Nephron (organoid): ENCODE measurements around the gene RASD1.

Experiments used
- H3K27ac Mint-ChIP-seq, 3 experiments: 2 replicates each; pipeline ENCODE4 v1.8.0; 2020; ENCODE audit warnings: mixed read lengths in 3 of 3, mild to moderate bottlenecking in 2 of 3, moderate library complexity in 1 of 3
- H3K27me3 Mint-ChIP-seq: 2 replicates; pipeline ENCODE4 v1.8.0; 2021; ENCODE audit warnings: low read depth, mild to moderate bottlenecking, moderate library complexity, mixed read lengths
- H3K36me3 Mint-ChIP-seq: 2 replicates; pipeline ENCODE4 v1.8.0; 2020; ENCODE audit warnings: low read depth, mixed read lengths
- H3K4me1 Mint-ChIP-seq: 2 replicates; pipeline ENCODE4 v1.8.0; 2020; ENCODE audit warnings: mixed read lengths
- H3K4me3 Mint-ChIP-seq, 3 experiments: 2 replicates each; pipeline ENCODE4 v1.8.0; 2020; ENCODE audit warnings: mild to moderate bottlenecking in 3 of 3, mixed read lengths in 3 of 3, moderate library complexity in 2 of 3
- H3K9me3 Mint-ChIP-seq: 2 replicates; pipeline ENCODE4 v1.8.0; 2020; ENCODE audit warnings: mixed read lengths
- TF ChIP-seq, protein P1 (sequence below), 3 experiments: fragments of 200-600 bp; sonication (generic); IDR thresholded peaks; one replicate each; pipeline ENCODE4 v1.5.0; 2021; ENCODE audit warnings: antibody characterized with exemption in 3 of 3; ENCODE audit not compliant: unreplicated experiment in 3 of 3

Gene RASD1

GRCh38 chr17:17536702-17537101 lies 40.5 kb upstream of the RASD1 start:
- Mint-ChIP-seq H3K27ac (no peak overlapping the region), H3K36me3 (no peaks in the 10 kb centered on the region), H3K27me3 (no peaks in the 10 kb centered on the region)

DNA sequence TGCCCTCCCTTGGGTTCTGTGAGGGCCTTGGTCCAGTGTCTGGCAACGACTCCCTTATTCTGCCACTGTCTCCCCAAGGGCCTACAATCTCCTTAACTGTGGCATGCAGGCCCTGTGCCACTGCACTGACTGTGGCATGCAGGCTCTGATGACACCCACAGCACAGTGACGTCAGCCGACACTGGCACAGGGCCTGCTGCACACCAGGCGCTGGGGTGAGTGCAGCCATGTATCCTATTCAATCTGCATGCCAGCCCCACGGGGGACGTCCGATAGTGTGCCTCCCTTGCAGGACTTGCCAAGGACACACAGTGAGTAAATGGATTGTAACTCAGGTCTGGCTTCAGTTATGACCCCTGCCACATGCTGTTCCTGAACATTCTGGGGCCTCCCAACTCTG lies 39.8 kb upstream of the RASD1 start:
- no peaks in the 10 kb centered on the region for H3K27me3 Mint-ChIP-seq
- H3K4me3 Mint-ChIP-seq, result no peak overlapping the region
- H3K36me3 Mint-ChIP-seq, result no peaks in the 10 kb centered on the region
- H3K4me1 Mint-ChIP-seq, result peaks cover 20% of the 10 kb centered on the region
- TF ChIP-seq, protein P1, sequence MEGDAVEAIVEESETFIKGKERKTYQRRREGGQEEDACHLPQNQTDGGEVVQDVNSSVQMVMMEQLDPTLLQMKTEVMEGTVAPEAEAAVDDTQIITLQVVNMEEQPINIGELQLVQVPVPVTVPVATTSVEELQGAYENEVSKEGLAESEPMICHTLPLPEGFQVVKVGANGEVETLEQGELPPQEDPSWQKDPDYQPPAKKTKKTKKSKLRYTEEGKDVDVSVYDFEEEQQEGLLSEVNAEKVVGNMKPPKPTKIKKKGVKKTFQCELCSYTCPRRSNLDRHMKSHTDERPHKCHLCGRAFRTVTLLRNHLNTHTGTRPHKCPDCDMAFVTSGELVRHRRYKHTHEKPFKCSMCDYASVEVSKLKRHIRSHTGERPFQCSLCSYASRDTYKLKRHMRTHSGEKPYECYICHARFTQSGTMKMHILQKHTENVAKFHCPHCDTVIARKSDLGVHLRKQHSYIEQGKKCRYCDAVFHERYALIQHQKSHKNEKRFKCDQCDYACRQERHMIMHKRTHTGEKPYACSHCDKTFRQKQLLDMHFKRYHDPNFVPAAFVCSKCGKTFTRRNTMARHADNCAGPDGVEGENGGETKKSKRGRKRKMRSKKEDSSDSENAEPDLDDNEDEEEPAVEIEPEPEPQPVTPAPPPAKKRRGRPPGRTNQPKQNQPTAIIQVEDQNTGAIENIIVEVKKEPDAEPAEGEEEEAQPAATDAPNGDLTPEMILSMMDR (IDR thresholded peaks at IDR 0.05; ENCODE audit: unreplicated experiment in 3 of 3), result no peak
- no peak overlapping the region for H3K27ac Mint-ChIP-seq
- peaks cover 3% of the 10 kb centered on the region for H3K9me3 Mint-ChIP-seq

More at GRCh38 chr17:17536702-17537101, 40.5 kb upstream of the RASD1 start:
- H3K9me3 Mint-ChIP-seq, result peaks cover 3% of the 10 kb centered on the region
- TF ChIP-seq, protein P1 (IDR thresholded peaks at IDR 0.05; ENCODE audit: unreplicated experiment in 3 of 3), result no peak
- peaks cover 24% of the 10 kb centered on the region for H3K4me1 Mint-ChIP-seq
- H3K4me3 Mint-ChIP-seq, result no peak overlapping the region

GRCh38 chr17:17533901-17534441 lies 37.8 kb upstream of the RASD1 start:
- H3K27ac Mint-ChIP-seq, result no peak overlapping the region

GRCh38 chr17:17532991-17533390 lies 36.8 kb upstream of the RASD1 start:
- no peak overlapping the region for H3K27ac Mint-ChIP-seq
- no peak overlapping the region for H3K4me3 Mint-ChIP-seq
- TF ChIP-seq, protein P1 (IDR thresholded peaks at IDR 0.05; ENCODE audit: unreplicated experiment in 3 of 3), result no peak
- H3K36me3 Mint-ChIP-seq, result no peaks in the 10 kb centered on the region
- H3K27me3 Mint-ChIP-seq, result no peaks in the 10 kb centered on the region
- H3K9me3 Mint-ChIP-seq, result peaks cover 3% of the 10 kb centered on the region
- H3K4me1 Mint-ChIP-seq, result peaks cover 3% of the 10 kb centered on the region

More at GRCh38 chr17:17533901-17534441, 37.8 kb upstream of the RASD1 start:
- Mint-ChIP-seq H3K27me3 (no peaks in the 10 kb centered on the region), H3K36me3 (no peaks in the 10 kb centered on the region), H3K4me3 (no peak overlapping the region), H3K4me1 (peaks cover 6% of the 10 kb centered on the region), H3K9me3 (peaks cover 3% of the 10 kb centered on the region)
- TF ChIP-seq, protein P1 (IDR thresholded peaks at IDR 0.05; ENCODE audit: unreplicated experiment in 3 of 3), result no peak

DNA sequence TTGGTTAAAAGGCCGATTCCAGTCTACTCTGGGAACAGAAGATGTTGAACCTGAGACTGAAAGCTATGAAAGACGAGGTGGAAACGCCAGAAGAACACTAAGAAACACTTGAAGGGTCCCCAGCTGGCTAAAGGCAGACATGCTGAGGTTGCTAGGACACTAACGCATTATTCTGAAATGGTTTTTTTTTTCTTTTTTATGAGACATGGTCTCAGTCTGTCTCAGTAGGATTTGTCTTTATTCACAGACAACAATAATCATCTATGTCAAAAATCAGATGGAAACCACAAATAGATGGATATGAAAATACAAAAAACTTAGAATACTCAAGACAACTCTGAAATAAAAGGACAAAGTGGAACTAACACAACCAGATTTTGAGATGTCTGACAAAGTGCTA lies 35.0 kb upstream of the RASD1 start:
- peaks cover 11% of the 10 kb centered on the region for H3K4me1 Mint-ChIP-seq
- H3K4me3 Mint-ChIP-seq, result no peak overlapping the region
- TF ChIP-seq, protein P1 (IDR thresholded peaks at IDR 0.05; ENCODE audit: unreplicated experiment in 3 of 3), result no peak
- H3K27me3 Mint-ChIP-seq, result no peaks in the 10 kb centered on the region
- H3K27ac Mint-ChIP-seq, result no peak overlapping the region
- H3K9me3 Mint-ChIP-seq, result peaks cover 3% of the 10 kb centered on the region
- H3K36me3 Mint-ChIP-seq, result no peaks in the 10 kb centered on the region
